HG02610 (cell line): ENCODE measurements around the gene HMGCLL1.
A peak's percentile ranks its signal among the peaks of the same experiment; 100 is the strongest.

ENCODE experiments used
- ATAC-seq: cut with Tn5 transposase; IDR thresholded peaks from one replicate; pipeline ENCODE4 v1.9.1; 2021; ENCODE audit warnings: mild to moderate bottlenecking, moderate library complexity; ENCODE audit not compliant: unreplicated experiment

Gene HMGCLL1

DNA sequence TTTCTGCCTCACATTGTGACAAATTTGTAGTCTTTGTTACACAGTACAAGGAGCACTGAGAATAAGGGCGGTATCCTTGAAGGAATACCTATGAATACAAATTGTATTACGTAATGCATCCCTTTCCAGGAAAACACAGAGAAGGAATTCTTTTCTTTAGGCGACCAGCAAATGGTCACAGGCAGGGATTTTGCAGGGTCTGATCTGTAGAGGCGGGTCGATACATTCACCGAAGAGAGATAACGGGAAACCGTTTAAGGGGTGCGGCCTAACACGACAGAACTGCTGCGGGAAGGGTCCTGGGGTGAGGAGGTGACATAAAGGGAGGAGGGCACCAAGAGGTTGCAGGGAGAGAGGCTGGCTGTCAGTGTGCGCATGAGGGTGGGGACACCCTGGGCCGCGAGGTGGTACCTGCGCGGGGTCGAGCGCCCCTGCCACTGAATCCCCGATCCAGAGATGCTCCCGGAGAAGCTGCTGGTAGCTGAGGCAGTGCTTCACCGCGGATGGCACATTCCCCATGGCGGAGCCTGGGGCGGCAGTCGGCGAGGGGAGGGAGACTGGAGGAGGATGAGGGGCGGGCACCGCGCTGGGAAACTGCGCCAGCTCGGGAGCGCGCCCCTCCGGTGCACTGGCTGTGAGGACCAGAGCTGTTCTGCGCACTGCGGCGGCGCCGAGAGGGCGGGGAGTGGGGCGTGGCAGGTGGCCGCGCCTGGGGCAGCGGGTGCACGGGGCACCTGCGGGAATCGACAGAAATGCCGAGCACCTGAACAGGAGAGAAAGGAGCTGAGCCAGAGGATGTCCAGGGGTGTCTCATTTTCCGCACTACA lies at the start of gene HMGCLL1:
Gene HMGCLL1, minus strand, starts transcription at position 656 of the 827 bp plus-strand sequence. Its CDS starts 137 bp downstream, at position 519.
- ATAC-seq: no peak

DNA sequence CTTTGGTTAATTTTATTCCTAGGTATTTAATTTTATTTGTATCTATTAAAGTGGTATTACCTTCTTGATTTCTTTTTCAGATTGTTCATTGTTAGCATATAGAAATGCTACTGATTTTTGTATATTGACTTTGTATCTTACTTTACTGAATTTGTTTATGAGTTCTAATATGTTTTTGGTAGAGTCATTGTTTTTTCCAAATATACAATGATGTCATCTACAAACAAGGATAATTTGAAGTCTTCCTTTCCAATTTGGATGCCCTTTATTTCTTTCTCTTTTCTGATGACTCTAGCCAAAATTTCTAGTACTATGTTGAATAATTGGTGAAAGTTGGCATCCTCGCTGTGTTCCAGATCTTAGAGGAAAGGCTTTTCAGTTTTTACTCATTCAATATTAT lies 43.0 kb upstream of the HMGCLL1 start:
- no peak for ATAC-seq

DNA sequence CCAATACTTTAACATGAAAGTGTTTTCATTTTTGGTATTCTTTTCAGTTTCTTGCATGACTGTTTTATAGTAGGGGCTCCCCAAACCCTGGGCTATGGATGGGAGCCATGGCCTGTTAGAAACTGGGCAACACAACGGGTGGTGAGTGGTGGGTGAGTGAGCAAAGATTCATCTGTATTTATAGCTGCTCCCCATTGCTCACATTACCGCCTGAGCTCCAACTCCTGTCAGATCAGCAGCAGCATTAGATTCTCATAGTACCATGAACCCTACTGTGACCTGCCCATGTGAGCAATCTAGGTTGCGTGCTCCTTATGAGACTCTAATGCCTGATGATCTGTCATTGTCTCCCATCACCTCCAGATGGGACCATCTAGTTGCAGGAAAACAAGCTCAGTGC lies 42.3 kb upstream of the HMGCLL1 start:
- ATAC-seq: no peak

DNA sequence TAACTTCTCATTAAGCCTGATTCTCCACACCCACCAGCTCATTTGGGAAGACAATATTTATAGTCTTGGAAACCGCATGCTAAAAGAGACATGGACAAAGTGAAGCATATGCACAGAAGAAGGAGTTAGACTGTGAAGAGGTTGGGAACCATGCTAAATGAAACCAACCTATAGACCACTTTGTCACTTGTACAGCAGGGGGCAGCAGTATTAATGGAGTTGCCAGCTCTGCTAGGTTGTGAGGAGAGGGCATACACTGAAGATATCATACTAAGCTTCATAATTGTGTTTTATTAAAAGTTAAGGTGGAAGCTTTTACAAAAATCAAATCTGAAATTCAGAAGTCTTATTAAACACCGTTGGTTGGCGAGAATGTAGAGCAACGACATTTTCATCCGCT lies 38.3 kb upstream of the HMGCLL1 start:
- ATAC-seq: peak; percentile 70

DNA sequence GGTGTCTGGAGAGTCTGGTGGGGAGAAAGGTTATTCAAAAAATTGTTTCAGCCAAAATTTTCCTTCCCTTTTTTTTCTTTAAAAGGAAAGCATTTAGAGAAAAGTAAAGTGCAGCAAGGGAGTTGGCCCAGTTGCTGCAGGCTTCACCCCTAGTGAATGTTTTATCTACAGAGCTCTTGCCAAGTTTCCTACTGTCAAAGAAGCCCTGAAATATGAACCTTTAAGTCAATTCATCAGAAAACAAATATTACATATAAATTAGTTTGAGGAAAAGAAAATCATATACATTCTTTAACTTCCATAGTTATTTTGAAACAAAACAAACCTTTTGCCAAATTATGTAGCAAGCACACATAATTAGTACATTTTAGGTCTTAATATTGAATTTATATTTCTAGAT lies 25.0 kb upstream of the HMGCLL1 start:
- ATAC-seq: no peak

DNA sequence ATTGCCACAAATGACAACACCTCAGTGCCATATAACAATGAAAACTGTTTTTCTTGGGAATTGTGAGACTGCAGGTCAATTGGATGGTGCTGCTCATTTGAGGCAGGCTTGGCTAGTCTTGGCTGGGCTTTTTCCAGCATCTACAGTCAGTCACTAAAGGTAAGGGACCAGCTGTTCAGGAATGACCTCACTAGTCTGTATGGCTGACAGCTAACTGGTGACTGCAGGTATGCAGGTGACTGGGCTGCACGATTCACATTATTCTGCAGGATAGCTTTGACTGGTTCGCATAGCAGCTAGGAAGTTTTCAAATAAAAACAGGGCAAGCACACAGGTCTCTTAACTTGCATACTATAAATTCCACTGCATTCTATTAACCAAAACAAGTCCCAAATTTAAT lies 22.1 kb upstream of the HMGCLL1 start:
- ATAC-seq: no peak

DNA sequence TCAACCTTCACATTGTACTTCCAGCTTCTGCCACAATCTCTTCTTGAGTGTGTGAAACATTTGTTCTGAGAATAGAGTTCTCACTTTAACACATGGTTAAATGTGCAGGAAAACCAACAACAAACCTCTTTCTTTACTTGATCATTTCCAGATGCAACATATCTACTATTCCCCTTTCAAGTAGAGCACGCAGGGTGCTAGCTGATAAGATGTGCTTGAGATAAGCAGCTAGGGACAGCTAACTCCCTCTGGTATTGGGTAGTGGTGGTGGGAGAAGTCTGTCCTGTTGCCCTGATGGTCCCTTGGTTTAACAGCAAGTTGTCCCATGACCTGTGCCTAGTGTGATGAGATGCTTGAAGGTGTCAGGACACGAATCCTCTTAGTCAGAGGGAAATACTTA lies 15.4 kb upstream of the HMGCLL1 start:
- no peak for ATAC-seq

DNA sequence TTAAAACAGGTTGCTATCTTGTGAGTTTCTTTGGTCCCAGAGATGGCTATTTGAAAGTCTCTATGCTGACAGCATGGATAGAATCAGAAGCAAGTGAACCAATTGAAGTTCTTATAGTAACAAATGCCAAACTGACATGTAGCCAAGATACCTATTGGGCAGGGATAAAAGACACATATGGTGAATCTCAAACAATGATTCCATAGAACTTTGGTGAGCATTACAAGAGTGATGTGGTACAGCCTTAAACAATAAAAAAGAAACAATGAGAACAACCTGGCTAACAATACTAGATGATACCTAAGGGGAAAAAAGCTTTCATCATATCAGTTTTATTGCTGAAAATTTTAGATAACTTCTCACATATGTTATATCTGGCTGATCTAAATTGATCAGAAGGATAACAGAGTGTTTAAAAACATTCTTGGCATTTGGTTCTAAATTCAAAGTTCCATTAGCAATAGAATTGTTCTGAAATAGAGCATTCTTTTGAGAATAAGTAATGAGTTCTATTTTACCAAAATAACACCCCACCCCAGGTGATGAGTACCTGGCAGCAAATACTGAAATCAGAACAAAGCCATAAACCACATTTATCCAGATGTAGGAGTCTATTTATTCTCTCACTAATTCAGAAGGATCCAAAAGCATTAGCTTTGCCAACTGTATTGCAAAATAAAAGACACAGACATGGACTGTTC lies 5.8 kb upstream of the HMGCLL1 start:
- ATAC-seq: no peak

DNA sequence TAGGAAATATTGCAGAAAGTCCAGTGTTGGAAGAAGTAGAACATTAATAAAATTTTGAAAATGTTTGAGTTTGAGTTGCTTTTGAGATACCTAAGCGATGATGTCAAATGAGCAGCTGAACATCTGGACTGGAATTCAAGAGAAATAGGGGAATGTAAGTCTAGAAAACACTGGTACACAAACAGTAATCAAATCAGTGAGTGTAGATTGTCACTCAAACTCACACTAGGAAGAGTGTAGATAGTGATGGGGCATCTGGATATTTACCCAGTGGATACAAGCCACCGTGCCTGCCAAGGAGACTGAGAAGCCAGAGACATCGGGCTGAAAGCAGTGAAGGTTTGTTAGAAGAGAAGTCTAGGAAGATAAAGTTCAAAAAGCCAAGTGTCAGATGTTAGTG lies 2.2 kb downstream of the HMGCLL1 start:
- no peak for ATAC-seq

DNA sequence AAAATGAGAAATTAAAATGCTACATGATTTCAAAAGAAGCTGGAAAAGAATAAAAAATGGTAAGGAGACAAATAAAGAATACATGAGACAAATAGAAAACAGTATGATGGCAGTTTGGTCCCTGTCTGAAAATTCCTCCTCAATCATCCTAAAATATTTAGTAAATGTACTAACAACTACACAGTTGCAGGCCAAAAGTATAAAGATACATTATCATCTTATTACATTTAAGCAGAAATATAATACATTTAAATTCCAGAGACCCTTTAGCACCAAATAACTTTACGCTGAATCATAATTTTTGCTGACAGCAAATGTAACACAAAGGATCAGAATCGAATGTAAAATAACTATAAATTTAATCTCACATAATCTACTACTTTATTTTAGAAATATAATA lies 4.4 kb downstream of the HMGCLL1 start:
- no peak for ATAC-seq

DNA sequence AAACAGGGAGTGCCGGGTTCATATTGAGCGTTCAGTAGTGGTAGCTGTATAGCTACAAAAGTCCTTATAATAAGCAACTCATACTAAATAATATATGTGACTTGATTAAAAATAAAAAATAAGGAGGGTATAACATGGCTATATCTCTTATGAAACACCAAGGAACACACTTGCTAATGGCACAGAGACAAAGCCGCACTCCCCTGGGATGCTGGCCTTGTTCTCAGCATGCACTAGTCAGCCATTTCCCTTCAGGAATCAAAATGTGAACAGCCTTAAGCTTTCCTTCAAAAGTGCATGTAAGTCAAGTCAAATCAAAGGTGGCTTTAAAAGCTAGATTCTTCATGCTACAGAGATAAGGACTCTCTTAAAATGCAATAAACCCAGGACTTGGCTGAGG lies 9.4 kb downstream of the HMGCLL1 start:
- no peak for ATAC-seq

DNA sequence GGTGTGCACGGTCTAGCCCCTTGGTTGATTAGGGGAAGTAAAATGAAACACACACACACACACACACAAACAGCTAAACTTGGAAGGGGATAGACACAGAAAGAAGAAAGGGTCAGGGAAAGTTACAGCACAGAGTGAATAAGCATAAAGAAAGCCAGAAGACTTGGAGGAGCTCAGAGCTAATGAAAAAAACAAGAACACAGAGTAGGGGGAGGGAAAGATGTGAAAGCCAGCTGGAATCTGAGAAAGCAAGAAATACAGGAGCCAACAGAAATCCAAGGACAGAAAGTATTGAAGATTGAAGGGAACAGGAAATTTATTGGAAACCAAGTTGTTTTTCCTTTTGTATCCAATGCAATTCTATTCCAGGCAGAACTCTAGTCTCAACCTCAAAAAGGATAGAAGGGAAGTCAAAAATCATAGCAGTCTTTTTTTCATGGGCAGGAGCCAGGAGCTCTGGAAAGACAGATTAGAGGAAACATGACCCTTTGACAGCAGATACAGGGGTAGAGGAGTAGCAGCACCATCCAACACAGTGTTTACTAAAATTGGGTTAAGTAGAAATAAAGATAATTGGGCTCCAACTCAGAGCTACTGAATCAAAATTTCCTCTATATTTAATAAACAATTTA lies 10.1 kb downstream of the HMGCLL1 start:
- no peak for ATAC-seq

DNA sequence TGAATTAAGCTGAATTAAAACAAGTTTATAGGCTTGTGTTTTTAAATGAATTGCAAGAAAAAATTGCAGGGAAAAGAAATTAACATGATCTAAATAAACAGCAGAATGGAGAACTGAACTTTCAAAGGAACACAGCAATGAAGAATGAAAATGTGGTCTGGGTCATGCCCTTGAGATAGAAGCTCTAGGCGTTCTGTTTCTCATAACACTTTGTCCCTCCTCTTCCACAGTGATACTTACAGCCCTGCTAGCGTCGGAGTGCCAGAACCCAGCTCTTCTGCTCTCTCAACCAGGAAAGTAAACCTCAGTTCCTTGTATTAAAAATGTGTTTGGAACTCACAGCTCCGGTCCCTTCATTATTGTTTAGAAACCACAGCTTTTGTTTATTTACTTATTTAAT lies 11.4 kb downstream of the HMGCLL1 start:
- no peak for ATAC-seq

DNA sequence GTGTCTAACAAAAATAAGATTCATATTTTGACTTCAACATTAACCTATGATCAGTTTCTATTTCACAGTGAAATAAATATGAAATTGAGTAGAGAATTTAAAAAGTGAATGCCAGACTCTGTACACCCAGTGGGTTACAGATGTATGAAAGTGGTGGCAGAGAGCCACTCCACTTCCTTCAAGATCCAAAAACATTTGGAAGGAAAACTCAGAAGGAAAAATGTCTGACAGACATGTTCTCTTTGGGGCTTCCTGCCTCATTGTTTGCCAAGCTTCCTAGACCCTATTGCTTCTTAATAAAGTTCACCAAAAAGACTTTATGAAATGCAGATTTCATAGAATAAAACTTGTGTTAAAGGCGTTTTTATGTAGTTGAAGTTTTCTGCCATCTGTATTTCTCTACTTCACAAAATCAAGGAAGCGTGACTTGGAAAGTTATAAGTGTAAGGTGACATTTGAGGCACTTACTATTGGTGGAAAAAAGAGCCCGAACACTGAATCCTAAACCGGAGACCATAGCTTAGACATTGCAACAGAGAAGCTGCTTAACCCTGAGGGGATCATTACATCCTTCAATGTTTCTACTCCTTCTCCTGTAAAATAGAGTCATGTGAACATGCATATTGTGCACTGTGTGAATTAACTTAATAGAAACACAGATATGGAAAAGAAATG lies 12.8 kb downstream of the HMGCLL1 start:
- no peak for ATAC-seq

DNA sequence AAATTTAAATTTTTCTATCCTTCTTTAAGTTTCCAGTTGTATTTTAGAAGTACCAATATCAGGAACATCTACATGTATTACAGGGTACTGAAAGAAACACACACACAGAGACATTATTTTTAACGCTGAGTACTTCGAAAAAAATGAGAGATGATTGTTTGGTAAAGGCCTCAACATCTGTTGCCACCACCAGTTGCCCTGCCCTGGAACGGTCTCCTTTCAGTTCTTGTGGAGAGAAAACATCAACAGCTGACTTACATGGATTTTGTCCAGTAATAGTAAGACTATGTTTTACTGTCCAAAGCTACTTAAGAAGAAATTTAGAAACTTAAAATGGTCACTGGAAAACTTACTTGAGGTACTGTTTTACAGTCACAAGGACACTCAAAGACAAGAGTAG lies 16.7 kb downstream of the HMGCLL1 start:
- ATAC-seq: no peak

DNA sequence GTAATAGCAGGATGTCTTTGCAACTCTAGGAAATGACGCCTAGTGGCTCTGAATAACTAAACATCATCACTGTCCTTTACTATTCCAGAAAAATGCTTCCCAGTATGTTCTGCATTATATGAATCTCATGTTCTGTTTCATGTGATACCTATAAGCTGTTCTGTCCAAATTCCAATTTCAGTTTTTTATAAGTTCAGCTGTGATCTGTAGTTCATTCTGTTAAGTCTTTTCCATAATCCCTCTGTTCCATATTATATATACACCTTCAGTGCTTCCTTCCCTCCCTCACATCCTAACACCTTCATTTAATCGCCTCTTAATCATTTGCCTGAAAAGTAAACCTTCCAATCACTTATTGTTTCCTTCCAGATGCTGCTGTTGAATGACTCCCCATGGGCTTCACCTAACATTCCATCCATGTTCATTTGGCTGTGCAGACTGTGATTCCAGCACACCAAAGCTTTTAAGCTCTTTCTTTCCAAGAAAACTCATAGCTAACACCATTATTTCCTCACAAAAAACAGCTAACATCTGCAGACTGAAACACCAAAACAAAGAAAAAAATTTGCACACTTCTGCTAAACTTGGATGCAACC lies 18.6 kb downstream of the HMGCLL1 start:
- no peak for ATAC-seq

DNA sequence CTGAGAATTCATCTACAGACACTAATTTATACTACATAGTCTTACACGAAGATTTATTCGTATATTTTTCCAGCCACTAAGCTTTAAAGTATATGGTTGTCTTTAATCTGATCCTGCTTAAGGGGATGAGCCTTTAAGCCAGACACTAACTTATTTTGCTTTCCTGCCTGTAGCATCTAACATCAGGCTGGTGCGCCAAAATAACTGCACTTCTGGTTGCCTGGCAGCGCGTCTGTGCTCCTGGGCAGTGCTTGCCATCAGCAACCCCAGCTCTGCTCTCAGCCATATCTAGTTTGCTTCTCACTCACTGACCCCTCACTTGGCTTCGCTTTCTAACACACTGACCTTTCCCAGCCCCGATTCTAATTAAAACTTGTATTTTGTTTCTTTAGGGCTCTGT lies 21.8 kb downstream of the HMGCLL1 start:
- no peak for ATAC-seq

DNA sequence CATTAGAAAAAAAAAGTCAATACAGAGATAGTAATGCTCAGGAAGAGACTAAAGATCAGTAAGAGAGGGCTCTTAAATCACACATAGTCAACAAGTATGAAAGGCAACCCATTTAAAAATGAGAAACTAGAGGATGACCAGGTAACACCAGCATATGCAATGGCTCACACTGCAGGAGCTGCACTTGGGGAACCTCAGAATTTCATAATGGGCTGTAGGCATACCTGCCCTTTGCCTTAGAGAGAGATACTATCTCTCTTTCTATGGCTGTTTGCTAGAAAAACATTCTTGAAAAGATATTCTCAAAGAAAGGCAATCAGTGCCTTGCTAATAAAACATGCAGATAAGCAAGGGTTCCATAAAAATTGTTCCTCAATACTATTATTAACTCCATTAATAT lies 33.2 kb downstream of the HMGCLL1 start:
- no peak for ATAC-seq

DNA sequence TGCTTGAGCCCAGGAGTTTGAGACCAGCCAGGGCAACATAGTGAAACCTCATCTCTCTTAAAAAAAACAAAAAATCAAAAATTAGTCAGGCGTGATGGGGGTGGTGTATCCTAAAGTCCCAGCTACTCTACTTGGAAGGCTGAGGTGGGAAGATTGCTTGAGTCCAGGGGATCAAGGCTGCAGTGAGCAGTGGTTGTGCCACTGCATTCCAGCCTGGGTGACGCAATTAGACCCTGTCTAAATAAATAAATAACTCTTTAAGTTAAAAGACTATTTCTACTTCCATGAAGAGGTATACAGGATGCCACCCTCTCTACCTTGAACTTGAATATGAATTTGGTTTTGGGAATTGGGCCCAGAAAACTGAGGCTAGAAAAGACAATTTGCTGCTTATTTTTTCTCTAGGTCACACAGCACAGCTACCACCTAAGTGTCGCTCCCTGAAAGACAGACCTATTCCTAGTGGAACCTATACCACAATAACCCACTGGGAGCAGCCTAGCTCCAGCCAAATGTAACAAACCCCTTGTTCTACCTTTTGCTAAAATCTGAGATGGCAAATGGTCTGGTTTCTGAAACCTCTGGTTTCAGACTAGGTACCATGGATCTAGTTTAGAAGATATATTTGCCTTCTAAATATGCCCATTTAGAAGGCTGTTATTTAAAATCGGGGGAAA lies 35.2 kb downstream of the HMGCLL1 start:
- no peak for ATAC-seq

DNA sequence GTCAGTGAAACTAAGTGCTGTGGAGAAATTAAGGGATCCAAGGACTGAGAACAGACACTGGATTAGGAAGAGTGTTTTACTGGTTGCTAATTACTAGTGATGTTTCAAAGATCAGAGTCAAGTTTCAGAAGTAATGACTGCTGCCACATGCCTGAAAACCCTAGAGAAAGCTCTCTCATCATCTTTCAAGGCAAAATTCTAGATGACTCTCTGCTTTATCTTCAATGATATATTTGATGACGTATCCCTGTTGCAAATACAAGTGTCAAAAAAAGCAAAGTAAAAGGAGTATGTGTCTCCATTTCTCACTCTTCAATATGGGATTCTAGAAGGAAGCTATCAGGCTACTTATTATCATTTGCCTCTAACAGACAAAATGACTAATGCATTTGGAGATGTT lies 38.0 kb downstream of the HMGCLL1 start:
- no peak for ATAC-seq
